GM19043 (cell line): ENCODE results near the gene PRKAR2A.
"Not testable (repeated sequence)": the region's sequence is repeated elsewhere in the genome, so short reads cannot be mapped to it uniquely, and the experiment has no call there.

Experiments used
- ATAC-seq: cut with Tn5 transposase; IDR thresholded peaks from one replicate; pipeline ENCODE4 v1.9.1; 2021; ENCODE audit warnings: low read depth; ENCODE audit not compliant: unreplicated experiment

The PRKAR2A gene

DNA sequence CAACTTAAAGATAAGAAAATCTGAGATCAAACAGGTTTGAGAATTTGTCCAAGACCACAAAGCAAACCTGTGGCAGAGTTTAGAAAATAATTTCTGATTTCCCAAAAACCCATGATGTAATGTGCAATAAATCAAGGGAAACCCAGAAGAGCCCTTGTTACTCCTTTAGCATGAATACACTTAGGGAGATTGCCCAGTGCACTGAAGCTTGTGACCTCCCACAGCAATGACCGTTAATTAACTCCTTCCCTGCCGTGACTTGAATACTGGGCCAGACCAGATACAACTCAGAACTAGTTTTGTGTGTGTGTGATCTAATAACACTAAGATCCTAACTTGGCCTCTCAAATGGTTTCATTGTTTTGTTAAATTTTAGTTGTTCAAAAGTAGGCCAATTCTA lies 2.5 kb downstream of the PRKAR2A start:
- no peak for ATAC-seq

- ATAC-seq, result no peak
Observed at GRCh38 chr3:48837163-48837562, 10.5 kb downstream of the PRKAR2A start.

GRCh38 chr3:48835650-48836366 lies 11.9 kb downstream of the PRKAR2A start:
- ATAC-seq, result no peak

DNA sequence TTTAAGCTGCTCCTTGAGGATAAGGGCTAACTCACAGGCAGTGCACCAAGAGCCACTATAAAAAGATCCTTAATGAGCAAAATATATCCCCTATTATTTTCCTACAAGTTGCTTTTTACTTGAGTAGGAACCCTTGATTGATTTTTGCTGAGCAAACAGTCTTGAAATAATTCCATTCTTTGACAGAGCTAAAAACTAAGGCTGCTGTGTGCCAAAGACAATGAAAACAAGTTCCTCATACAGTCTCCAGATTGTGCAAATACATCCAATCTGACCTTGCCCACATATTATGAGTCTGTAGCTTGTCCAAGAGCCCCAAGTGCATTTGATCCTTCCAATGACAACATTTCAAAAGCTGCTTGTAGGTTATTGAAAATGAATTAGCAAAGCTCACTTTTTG lies 15.0 kb downstream of the PRKAR2A start:
- no peak for ATAC-seq

- no peak for ATAC-seq
Observed at GRCh38 chr3:48830715-48831114, 17.0 kb downstream of the PRKAR2A start.

DNA sequence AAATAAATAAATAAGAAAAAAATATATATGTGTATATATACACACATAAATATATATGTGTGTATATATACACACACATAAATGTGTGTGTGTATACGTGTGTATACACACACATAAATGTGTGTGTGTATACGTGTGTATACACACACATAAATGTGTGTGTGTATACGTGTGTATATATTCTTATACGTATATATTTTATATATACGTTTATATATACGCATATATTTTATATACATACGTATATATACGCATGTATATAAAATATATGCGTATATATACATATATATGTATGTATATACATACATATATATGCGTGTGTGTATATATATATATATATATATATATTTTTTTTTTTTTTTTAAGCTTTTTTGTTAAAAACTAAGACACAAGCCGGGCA lies 18.1 kb downstream of the PRKAR2A start:
- not testable (repeated sequence) for ATAC-seq

DNA sequence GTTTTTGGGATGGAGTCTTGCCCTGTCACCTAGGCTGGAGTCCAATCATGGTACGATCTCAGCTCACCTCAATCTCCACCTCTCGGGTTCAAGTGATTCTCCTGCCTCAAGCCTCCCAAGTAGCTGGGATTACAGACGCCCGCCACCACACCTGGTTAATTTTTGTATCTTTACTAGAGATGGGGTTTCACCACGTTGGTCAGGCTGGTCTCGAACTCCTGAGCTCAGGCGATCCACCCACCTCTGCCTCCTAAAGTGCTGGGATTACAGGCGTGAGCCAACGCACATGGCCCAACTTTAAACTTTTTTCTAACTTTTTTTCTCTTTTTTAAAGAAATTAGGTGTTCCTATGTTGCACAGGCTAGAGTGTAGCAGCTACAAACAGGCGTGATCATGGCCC lies 19.8 kb downstream of the PRKAR2A start:
- ATAC-seq, result not testable (repeated sequence)

GRCh38 chr3:48826451-48826850 lies 21.2 kb downstream of the PRKAR2A start:
- no peak for ATAC-seq

GRCh38 chr3:48820612-48821324 lies 26.9 kb downstream of the PRKAR2A start:
- no peak for ATAC-seq

- no peak for ATAC-seq
Observed at GRCh38 chr3:48819234-48820221, 28.1 kb downstream of the PRKAR2A start.

GRCh38 chr3:48811524-48811923 lies 36.1 kb downstream of the PRKAR2A start:
- ATAC-seq, result no peak

DNA sequence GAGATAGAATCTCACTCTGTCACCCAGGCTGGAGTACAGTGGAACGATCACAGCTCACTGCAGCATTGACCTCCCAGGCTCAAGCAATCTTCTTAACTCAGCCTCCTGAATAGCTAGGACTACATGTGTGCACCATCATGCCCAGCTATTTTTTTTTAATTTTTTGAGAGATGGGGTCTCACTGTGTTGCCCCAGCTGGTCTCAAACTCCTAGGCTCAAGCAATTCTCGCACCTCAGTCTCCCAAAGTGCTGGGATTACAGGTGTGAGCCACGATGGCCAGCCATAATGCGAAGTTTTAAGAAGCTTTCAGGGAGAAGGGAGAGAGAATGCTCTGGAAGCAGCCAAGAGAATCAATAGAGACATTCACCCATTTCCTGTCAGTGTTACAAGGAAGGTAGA lies 42.7 kb downstream of the PRKAR2A start:
- ATAC-seq, result no peak

DNA sequence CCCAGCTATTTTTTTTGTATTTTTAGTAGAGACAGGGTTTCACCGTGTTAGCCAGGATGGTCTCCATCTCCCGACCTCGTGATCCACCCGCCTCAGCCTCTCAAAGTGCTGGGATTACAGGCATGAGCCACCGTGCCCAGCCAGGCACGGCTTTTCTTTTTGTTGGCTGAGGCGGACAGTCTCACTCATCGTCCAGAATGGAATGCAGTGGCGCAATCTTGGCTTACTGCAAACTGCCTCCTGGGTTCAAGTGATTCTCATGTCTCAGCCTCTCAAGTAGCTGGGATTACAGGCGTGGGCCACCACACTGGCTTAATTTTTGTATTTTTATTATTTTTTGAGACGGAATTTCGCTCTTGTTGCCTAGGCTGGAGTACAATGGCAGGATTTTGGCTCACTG lies 46.8 kb downstream of the PRKAR2A start:
- not testable (repeated sequence) for ATAC-seq

GRCh38 chr3:48798998-48799397 lies 48.7 kb downstream of the PRKAR2A start:
- no peak for ATAC-seq

GRCh38 chr3:48797626-48798025 lies 50.0 kb downstream of the PRKAR2A start:
- no peak for ATAC-seq

GRCh38 chr3:48795997-48796732 lies 51.5 kb downstream of the PRKAR2A start:
- ATAC-seq, result no peak

DNA sequence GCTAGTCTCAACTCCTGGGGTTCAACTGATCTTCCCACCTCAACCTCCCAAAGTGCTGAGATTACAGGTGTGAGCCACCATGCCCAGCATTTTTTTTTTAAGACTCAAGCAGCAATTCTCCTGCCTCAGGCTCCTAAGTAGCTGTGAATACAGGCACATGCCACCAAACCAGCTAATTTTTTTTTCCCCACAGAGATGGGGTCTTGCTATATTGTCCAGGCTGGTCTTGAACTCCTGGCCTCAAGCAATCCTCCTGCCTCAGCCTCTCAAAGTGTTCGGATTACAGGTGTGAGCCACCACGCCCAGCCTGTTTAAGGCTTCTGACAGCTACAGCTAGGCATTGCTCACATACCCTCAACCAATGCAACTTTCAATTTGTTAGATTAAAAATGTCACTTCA lies 54.2 kb downstream of the PRKAR2A start:
- ATAC-seq, result not testable (repeated sequence)

DNA sequence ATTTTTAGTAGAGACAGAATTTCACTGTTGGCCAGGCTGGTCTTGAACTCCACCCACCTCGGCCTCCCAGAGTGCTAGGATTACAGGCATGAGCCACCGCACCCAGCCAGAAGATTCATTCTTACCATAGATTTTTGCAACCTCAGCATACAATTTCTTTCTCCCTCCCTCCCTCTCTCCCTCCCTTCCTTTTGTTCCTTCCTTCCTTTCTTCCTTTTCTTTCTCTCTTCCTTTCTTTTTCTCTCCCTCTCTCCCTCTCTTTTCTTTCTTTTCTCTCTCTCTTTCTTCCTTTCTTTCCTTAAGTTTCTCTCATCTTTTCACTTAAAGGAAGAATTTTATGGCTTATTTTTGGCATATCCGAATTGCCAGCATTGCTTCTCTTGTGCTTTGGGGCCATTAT lies 58.0 kb downstream of the PRKAR2A start:
- no peak for ATAC-seq

DNA sequence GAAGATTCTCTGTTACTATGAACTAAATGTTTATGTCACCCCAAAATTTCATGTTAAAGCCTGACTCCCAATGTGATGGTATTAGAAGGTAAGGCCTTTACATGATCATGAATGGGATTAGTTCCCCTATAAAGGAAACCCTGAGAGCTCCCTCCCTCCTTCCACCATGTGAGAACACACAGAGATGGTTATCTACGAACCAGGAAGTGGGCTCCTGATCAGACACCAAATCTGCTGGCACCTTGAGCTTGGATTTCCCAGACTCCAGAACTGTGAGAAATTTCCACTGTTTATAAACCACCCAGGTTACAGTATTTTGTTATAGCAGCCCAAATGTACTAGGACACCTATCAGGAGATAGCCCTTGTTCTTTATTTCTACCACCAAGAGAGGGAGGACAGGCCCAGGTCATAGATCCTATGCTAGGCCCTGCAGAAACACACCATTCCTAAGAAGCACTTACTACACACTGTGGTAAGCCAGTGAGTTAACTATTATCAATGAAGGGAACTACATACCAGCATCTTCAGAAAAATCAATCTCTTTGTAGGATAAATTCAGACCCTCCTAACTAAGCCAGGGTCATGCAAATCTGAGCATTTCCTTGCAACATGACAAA lies 59.0 kb downstream of the PRKAR2A start:
- no peak for ATAC-seq
